Neural crest cell (in vitro differentiated cells): ENCODE results near the gene IL12B. TPM values are rescaled to one million over a fixed set of nuclear protein-coding genes. Genes with fewer than 3 reads are reported as not detected.
"Not testable (repeated sequence)": the region's sequence is repeated elsewhere in the genome, so short reads cannot be mapped to it uniquely, and the experiment has no call there.

Experiments
- DNase-seq: peaks from one replicate; pipeline ENCODE4 v3.0.0; 2021; ENCODE audit warnings: low read depth, mixed read lengths, low spot score
- H3K27ac Mint-ChIP-seq: one replicate; pipeline ENCODE4 v1.8.0; 2021; ENCODE audit warnings: mild to moderate bottlenecking, mixed read lengths; ENCODE audit not compliant: unreplicated experiment
- H3K27me3 Mint-ChIP-seq: 2 replicates; pipeline ENCODE4 v1.8.0; 2021; ENCODE audit warnings: low read depth, mild to moderate bottlenecking, mixed read lengths
- H3K36me3 Mint-ChIP-seq: 2 replicates; pipeline ENCODE4 v1.8.0; 2021; ENCODE audit warnings: low read depth, mild to moderate bottlenecking, mixed read lengths
- H3K4me1 Mint-ChIP-seq: 2 replicates; pipeline ENCODE4 v1.8.0; 2021; ENCODE audit warnings: mixed read lengths
- H3K4me3 Mint-ChIP-seq: one replicate; pipeline ENCODE4 v1.8.0; 2021; ENCODE audit warnings: mild to moderate bottlenecking, mixed read lengths
- H3K9me3 Mint-ChIP-seq: 2 replicates; pipeline ENCODE4 v1.8.0; 2021; ENCODE audit warnings: mixed read lengths
- CTCF ChIP-seq: fragments of 200-600 bp; sonication (generic); conservative IDR thresholded peaks from 2 replicates; pipeline ENCODE4 v1.5.0; 2021; ENCODE audit warnings: antibody characterized with exemption, mild to moderate bottlenecking
- total RNA-seq: library from RNA; stranded (reverse); gene quantifications from 2 replicates; pipeline ENCODE4 v1.2.1, GENCODE V29; 2021

The IL12B gene
- total RNA-seq, 1 donor from 2014 or later = not detected

- Mint-ChIP-seq H3K4me3 (no peak overlapping the region), H3K36me3 (peaks cover 5% of the 10 kb centered on the region), H3K4me1 (no peaks in the 10 kb centered on the region), H3K27ac (no peak overlapping the region), H3K9me3 (no peaks in the 10 kb centered on the region), H3K27me3 (no peaks in the 10 kb centered on the region)
- no peak for DNase-seq
- no peak for TF ChIP-seq CTCF
Observed at GRCh38 chr5:159273923-159274322, 56.4 kb downstream of the IL12B start.

GRCh38 chr5:159269723-159270122, 60.6 kb downstream of the IL12B start:
- H3K27ac Mint-ChIP-seq = no peak overlapping the region
- no peaks in the 10 kb centered on the region for H3K9me3 Mint-ChIP-seq
- no peak for TF ChIP-seq CTCF
- no peak overlapping the region for H3K4me3 Mint-ChIP-seq
- no peaks in the 10 kb centered on the region for H3K27me3 Mint-ChIP-seq
- no peaks in the 10 kb centered on the region for H3K4me1 Mint-ChIP-seq
- no peak for DNase-seq
- peaks cover 21% of the 10 kb centered on the region for H3K36me3 Mint-ChIP-seq

GRCh38 chr5:159266764-159267163, 63.5 kb downstream of the IL12B start:
- DNase-seq, H3K27me3 Mint-ChIP-seq, H3K27ac Mint-ChIP-seq, H3K9me3 Mint-ChIP-seq: not testable (repeated sequence)
- peak overlapping the region; percentile 12 for H3K4me3 Mint-ChIP-seq
- peaks cover 21% of the 10 kb centered on the region for H3K4me1 Mint-ChIP-seq
- H3K36me3 Mint-ChIP-seq = peaks cover 25% of the 10 kb centered on the region

Other genes with a start within 250 kb of the IL12B start
- gene EBF1, start 230.6 kb downstream of the IL12B start, total RNA-seq = 12.6 and 14.8 TPM in 2 replicates
- gene RNF145, start 120.9 kb downstream of the IL12B start, total RNA-seq = 92.1 and 95.2 TPM in 2 replicates
- 36.9 and 39.2 TPM in 2 replicates for gene UBLCP1, start 67.2 kb downstream of the IL12B start, total RNA-seq